OCI-LY1 (cell line): ENCODE results near the gene SREK1IP1.
"Not testable (repeated sequence)": the region's sequence is repeated elsewhere in the genome, so short reads cannot be mapped to it uniquely, and the experiment has no call there.

Experiments used
- H2AFZ ChIP-seq: fragments of 200-600 bp; sonication (generic), shearing (Covaris generic); 2 replicates; pipeline ENCODE4 v1.6.0; 2014; ENCODE audit warnings: antibody characterized with exemption, mild to moderate bottlenecking, low read length
- H3F3A ChIP-seq: fragments of 200-600 bp; sonication (generic), shearing (Covaris generic); 2 replicates; pipeline ENCODE4 v1.6.0; 2014; ENCODE audit warnings: mild to moderate bottlenecking, antibody characterized with exemption, low read length, moderate library complexity; ENCODE audit not compliant: insufficient read depth
- H3K27ac ChIP-seq: fragments of 200-600 bp; sonication (generic); 2 replicates; pipeline ENCODE4 v1.5.1; 2014; ENCODE audit warnings: low read length, mixed run types, mild to moderate bottlenecking, low read depth; ENCODE audit not compliant: poor library complexity, severe bottlenecking
- H3K27me3 ChIP-seq: fragments of 200-600 bp; sonication (generic); 2 replicates; pipeline ENCODE4 v1.6.0; 2014; ENCODE audit warnings: antibody characterized with exemption, mild to moderate bottlenecking, low read length, moderate library complexity; ENCODE audit not compliant: insufficient read depth
- H3K36me3 ChIP-seq: fragments of 200-600 bp; sonication (generic); 2 replicates; pipeline ENCODE4 v1.6.1; 2014; ENCODE audit warnings: mild to moderate bottlenecking, antibody characterized with exemption, low read length, moderate library complexity, mixed read lengths; ENCODE audit not compliant: insufficient read depth
- H3K4me1 ChIP-seq: fragments of 200-600 bp; sonication (generic); 2 replicates; pipeline ENCODE4 v1.5.1; 2014; ENCODE audit warnings: mild to moderate bottlenecking, low read length, moderate library complexity; ENCODE audit not compliant: insufficient read depth, severe bottlenecking
- H3K4me2 ChIP-seq: fragments of 200-600 bp; sonication (generic), shearing (Covaris generic); 2 replicates; pipeline ENCODE4 v1.6.1; 2014; ENCODE audit warnings: low read length
- H3K4me3 ChIP-seq: fragments of 200-600 bp; sonication (generic); 2 replicates; pipeline ENCODE4 v1.5.1; 2014; ENCODE audit warnings: low read length, low read depth, mild to moderate bottlenecking, mixed read lengths; ENCODE audit not compliant: poor library complexity, severe bottlenecking
- H3K79me2 ChIP-seq: fragments of 200-600 bp; shearing (Covaris generic); 2 replicates; pipeline ENCODE4 v1.6.1; 2016; ENCODE audit warnings: mixed run types, low read length, mixed read lengths; ENCODE audit not compliant: insufficient read depth
- H3K9ac ChIP-seq: fragments of 200-600 bp; sonication (generic), shearing (Covaris generic); 2 replicates; pipeline ENCODE4 v1.6.1; 2014; ENCODE audit warnings: mild to moderate bottlenecking, low read length, mixed read lengths
- H3K9me2 ChIP-seq: fragments of 200-600 bp; sonication (generic), shearing (Covaris generic); 2 replicates; pipeline ENCODE4 v1.6.1; 2014; ENCODE audit warnings: low read depth, mild to moderate bottlenecking, low read length, mixed read lengths
- H3K9me3 ChIP-seq: fragments of 200-600 bp; shearing (Covaris generic); 2 replicates; pipeline ENCODE4 v1.6.1; 2014; ENCODE audit warnings: low read length, mixed read lengths
- H4K20me1 ChIP-seq: fragments of 200-600 bp; sonication (generic), shearing (Covaris generic); 2 replicates; pipeline ENCODE4 v1.6.0; 2016; ENCODE audit warnings: mild to moderate bottlenecking, low read length; ENCODE audit not compliant: insufficient read depth
- CTCF ChIP-seq: fragments of 200-600 bp; sonication (generic), shearing (Covaris generic); IDR thresholded peaks from 2 replicates; pipeline ENCODE4 v1.5.1; 2017; ENCODE audit warnings: mild to moderate bottlenecking, antibody characterized with exemption, low read length, moderate library complexity, mixed read lengths
- EZH2 ChIP-seq: fragments of 200-600 bp; sonication (generic), shearing (Covaris generic); IDR thresholded peaks from 2 replicates; pipeline ENCODE4 v1.8.0; 2017; ENCODE audit warnings: borderline replicate concordance, mixed run types, mild to moderate bottlenecking, antibody characterized with exemption, low read length, moderate library complexity, mixed read lengths

SREK1IP1 gene

GRCh38 chr5:64722588-64722987, 45.9 kb downstream of the SREK1IP1 start:
- 0 out of 2 replicates have a peak, but pooled peaks cover 3% of the 10 kb centered on the region for H3F3A ChIP-seq
- no peaks in the 10 kb centered on the region for H4K20me1 ChIP-seq
- TF ChIP-seq EZH2, result no peak
- no peak overlapping the region for H3K9ac ChIP-seq
- H3K9me2 ChIP-seq, result no peaks in the 10 kb centered on the region
- no peaks in the 10 kb centered on the region for H3K9me3 ChIP-seq
- H3K4me2 ChIP-seq, result no peak overlapping the region
- H3K27ac ChIP-seq, result no peak overlapping the region
- no peak overlapping the region for H3K4me3 ChIP-seq
- peaks cover 21% of the 10 kb centered on the region for H3K36me3 ChIP-seq
- H3K27me3 ChIP-seq, result no peaks in the 10 kb centered on the region
- no peak overlapping the region for H2AFZ ChIP-seq
- no peaks in the 10 kb centered on the region for H3K4me1 ChIP-seq
- H3K79me2 ChIP-seq, result no peaks in the 10 kb centered on the region

DNA sequence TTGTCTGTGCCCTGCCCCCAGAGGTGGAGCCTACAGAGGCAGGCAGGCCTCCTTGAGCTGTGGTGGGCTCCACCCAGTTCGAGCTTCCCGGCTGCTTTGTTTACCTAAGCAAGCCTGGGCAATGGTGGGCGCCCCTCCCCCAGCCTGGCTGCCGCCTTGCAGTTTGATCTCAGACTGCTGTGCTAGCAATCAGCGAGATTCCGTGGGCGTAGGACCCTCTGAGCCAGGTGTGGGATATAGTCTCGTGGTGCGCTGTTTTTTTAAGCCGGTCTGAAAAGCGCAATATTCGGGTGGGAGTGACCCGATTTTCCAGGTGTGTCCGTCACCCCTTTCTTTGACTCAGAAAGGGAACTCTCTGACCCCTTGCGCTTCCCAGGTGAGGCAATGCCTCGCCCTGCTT, 54.0 kb downstream of the SREK1IP1 start:
- not testable (repeated sequence) for H3K9ac ChIP-seq, H3K27me3 ChIP-seq, H3K9me2 ChIP-seq, H3K79me2 ChIP-seq, H3K4me1 ChIP-seq, H3K4me3 ChIP-seq, H3K27ac ChIP-seq, H3K9me3 ChIP-seq, H3K36me3 ChIP-seq, H2AFZ ChIP-seq, H3F3A ChIP-seq, H3K4me2 ChIP-seq, H4K20me1 ChIP-seq

DNA sequence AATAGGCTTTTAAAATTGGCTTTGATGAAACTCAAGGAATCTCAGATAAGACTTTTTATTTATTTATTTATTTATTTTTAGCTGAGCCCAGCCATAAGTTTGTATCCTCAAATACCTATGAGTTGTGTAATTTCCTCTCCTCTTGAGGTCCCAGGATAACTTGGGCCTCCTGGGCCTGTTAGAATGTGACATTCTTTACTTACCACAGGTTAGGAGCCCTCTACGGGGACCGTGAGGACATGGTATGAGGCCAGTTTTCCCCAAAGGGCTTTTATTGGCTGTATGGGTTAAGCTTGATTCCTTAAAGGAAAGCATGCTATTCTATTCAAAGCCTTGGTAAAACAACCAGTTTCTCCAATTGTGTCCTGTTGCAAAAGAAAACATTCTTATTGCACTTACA, 61.3 kb downstream of the SREK1IP1 start:
- TF ChIP-seq CTCF (no peak), EZH2 (no peak)
- H3F3A ChIP-seq, result no peaks in the 10 kb centered on the region

GRCh38 chr5:64706074-64706473, 62.4 kb downstream of the SREK1IP1 start:
- H3K27me3 ChIP-seq, H3F3A ChIP-seq, H3K27ac ChIP-seq, H3K79me2 ChIP-seq, H4K20me1 ChIP-seq, H3K9ac ChIP-seq, H3K36me3 ChIP-seq, H3K4me2 ChIP-seq, H3K4me1 ChIP-seq, H3K9me3 ChIP-seq, H3K4me3 ChIP-seq, H2AFZ ChIP-seq, H3K9me2 ChIP-seq: not testable (repeated sequence)

More for the DNA sequence above, 61.3 kb downstream of the SREK1IP1 start:
- H3K36me3 ChIP-seq, result no peaks in the 10 kb centered on the region
- no peaks in the 10 kb centered on the region for H3K79me2 ChIP-seq
- H3K4me2 ChIP-seq, result no peak overlapping the region
- no peak overlapping the region for H3K4me3 ChIP-seq
- H3K9ac ChIP-seq, result no peak overlapping the region
- H3K9me2 ChIP-seq, result no peaks in the 10 kb centered on the region
- H2AFZ ChIP-seq, result no peak overlapping the region
- no peaks in the 10 kb centered on the region for H3K9me3 ChIP-seq
- no peak overlapping the region for H3K27ac ChIP-seq
- H3K27me3 ChIP-seq, result no peaks in the 10 kb centered on the region
- H4K20me1 ChIP-seq, result no peaks in the 10 kb centered on the region
- H3K4me1 ChIP-seq, result no peaks in the 10 kb centered on the region

DNA sequence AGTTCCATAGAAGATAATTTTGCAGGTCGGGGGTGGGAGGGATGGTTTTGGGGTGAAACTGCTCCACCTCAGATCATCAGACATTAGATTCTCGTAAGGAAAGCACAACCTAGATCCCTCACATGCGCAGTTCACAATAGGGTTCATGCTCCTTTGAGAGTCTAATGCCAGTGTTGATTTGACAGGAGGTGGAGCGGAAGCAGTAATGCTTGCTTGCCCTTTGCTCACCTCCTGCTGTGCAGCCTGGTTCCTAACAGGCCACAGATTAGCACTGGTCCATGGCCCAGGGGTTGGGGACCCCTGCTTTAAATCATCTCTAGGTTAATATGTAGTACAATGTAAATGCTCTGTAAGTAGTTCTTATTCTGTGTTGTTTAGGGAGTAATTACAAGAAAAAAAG, 67.7 kb downstream of the SREK1IP1 start:
- Histone ChIP-seq H3K9me2 (no peaks in the 10 kb centered on the region), H3K4me1 (no peaks in the 10 kb centered on the region), H3K9me3 (peaks cover 2% of the 10 kb centered on the region; the same call in 1 of the 2 replicates), H2AFZ (no peak overlapping the region), H3F3A (no peaks in the 10 kb centered on the region), H3K27ac (no peak overlapping the region), H3K36me3 (no peaks in the 10 kb centered on the region), H3K79me2 (no peaks in the 10 kb centered on the region), H3K27me3 (no peaks in the 10 kb centered on the region), H4K20me1 (no peaks in the 10 kb centered on the region), H3K4me3 (no peak overlapping the region), H3K9ac (no peak overlapping the region), H3K4me2 (no peak overlapping the region)
- TF ChIP-seq EZH2, result no peak
- TF ChIP-seq CTCF, result no peak

- not testable (repeated sequence) for H3K9ac ChIP-seq, H2AFZ ChIP-seq, H4K20me1 ChIP-seq, H3K27ac ChIP-seq, H3K4me3 ChIP-seq, H3K4me2 ChIP-seq, H3K79me2 ChIP-seq, H3K27me3 ChIP-seq, H3K9me3 ChIP-seq, H3K36me3 ChIP-seq, H3K9me2 ChIP-seq, H3F3A ChIP-seq, H3K4me1 ChIP-seq
Measured at GRCh38 chr5:64696414-64696813, 72.1 kb downstream of the SREK1IP1 start.
